LNCAP (cell line): ENCODE data around the gene DEAF1.

Source experiments
- TF ChIP-seq, protein P1 (sequence below): fragments of 450-650 bp; IDR thresholded peaks from 2 replicates; pipeline ENCODE4 v1.5.1; 2017; ENCODE audit warnings: mild to moderate bottlenecking

DEAF1 gene

DNA sequence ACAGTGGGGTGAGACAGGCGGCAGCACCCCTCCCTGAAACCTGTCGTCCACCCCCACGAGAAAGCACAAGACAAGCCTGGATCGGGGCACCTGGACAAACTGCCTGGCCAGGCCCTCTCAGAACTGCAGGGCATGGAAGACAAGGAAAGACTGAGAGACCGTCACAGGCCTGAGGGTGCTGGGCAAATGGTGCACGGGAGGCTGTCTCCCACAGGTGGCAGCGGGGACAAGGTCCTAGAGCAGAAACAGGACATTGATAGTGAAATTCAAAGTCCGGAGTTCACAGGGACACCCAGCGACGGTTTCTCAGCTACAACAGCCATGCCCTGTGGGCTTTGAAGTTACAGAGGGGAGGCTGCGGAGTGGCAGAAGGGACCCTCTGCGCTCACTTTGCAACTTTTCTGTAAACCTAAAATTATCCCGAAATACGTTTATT, 37.3 kb downstream of the DEAF1 start:
- TF ChIP-seq, protein P1, sequence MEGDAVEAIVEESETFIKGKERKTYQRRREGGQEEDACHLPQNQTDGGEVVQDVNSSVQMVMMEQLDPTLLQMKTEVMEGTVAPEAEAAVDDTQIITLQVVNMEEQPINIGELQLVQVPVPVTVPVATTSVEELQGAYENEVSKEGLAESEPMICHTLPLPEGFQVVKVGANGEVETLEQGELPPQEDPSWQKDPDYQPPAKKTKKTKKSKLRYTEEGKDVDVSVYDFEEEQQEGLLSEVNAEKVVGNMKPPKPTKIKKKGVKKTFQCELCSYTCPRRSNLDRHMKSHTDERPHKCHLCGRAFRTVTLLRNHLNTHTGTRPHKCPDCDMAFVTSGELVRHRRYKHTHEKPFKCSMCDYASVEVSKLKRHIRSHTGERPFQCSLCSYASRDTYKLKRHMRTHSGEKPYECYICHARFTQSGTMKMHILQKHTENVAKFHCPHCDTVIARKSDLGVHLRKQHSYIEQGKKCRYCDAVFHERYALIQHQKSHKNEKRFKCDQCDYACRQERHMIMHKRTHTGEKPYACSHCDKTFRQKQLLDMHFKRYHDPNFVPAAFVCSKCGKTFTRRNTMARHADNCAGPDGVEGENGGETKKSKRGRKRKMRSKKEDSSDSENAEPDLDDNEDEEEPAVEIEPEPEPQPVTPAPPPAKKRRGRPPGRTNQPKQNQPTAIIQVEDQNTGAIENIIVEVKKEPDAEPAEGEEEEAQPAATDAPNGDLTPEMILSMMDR = no peak

DNA sequence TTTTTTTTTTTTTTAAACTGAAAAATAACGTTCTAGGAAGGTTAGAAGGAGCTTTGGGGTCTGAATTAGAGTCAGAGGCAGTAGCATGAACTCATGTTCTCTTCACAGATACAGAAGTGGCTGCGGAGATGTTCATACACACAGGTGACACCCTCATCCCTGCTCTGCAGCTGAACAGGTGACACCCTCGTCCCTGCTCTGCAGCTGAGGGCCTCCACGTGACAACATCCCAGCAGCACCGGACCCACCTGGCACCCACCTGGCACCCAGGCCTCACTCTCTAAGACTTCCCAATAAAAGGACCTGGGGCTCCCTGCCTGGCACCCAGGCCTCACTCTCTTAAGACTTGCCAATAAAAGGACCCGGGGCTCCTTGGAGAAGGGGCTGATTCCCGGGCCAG, 38.2 kb downstream of the DEAF1 start:
- TF ChIP-seq, protein P1 = no peak

DNA sequence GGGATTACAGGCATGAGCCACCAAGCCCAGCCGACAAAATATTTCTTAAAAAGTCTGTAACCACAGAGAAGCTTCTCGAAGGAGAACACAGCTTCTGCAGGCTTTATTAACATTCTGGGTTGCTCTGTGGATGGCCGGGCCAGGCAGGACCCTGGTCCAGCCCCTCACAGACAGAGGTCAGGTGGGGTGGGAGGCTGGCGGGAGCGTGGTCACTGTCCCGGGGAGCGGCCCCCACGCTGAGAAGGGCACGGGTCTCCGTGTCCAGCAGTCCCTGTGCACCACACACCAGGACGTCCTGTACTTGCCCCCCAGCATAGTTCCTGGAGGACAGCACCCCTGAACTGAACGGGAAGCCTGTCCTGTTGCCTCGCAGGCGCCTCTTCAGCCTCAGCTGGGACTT, 38.6 kb downstream of the DEAF1 start:
- TF ChIP-seq, protein P1 = no peak

DNA sequence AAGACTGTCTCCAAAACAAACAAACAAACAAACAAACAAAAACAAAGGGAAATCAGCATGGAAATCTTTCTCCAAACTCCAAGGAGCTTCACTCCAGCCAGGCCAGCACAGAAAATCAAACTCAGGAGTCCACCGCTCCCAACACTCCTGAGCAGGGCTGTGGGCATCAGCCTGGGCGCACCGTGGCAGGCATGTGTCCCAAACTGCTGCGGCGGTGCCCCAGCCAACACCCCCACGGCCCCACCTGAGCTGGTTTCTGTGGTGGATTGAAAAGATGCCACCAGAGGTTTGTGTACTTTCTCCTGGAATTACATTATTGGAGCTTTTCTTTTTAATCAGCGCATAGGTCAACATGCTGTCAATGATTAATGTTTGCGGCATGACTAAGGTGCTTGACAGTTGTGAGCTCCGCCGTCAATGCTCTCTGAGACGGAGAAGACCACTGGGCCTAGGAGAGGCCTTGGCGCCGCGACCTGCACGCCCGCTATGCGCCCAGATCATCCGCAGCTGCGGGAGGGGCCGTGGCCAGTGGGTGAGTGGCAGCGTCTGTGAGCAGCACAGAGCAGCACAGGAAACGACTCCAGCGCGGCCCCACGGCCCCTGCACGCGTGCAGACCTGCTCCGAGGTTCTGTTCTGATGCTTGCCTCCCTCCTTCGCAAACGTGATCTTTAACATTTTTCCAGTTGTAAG, 39.8 kb downstream of the DEAF1 start:
- TF ChIP-seq, protein P1 = no peak

DNA sequence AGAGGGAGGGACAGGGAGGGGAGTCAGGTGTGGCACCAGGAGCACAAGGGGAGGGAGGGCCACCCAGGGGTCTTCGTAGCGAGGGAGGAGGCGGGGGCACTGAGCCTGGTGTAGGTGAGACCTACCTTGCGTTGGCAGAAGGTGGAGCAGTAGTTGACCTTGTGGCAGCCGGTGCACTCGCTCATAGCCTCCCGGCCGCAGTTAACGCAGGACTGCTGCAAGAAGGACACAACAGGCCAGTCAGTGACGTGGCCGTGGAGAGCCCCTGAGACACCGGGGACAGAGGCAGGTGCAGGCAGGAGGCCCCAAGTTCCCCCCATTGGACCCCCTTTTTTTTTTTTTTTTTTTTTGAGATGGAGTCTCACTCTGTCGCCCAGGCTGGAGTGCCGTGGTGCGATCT, 41.2 kb downstream of the DEAF1 start:
- TF ChIP-seq, protein P1 = no peak

DNA sequence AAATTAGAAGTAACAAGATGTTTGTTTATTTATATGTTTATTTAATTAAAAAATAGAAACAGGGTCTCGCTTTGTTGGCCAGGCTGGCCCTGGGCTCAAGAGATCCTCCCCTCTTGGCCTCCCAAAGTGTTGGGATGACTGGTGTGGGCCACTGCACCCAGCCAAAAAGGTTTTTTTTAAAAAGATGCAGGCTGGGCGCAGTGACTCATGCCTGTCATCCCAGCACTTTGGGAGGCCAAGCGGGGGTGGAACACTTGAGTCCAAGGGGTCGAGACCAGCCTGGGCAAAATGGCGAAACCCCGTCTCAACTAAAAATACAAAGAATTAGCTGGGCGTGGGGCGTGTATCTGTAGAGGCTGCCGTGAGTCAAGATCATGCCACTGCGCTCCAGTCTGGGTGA, 44.5 kb downstream of the DEAF1 start:
- TF ChIP-seq, protein P1 = no peak

DNA sequence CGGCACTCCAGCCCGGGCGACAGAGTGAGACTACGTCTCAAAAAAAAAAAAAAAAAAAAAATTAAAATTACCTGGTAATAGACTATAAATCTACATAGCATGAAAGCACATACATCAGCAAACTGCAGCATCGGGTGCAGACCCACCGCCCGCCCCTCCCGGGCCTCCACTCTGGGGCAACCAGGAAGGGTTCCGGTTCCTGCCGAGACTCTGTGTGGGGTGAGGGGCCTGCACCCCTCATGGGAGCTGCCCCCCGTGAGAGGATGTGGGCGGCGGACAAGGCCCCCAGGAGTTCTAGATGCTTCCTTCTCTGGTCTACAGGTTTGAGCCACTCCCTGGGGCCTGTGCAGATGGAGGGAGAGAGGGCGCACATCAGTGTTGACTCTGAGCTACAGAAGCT, 48.8 kb downstream of the DEAF1 start:
- TF ChIP-seq, protein P1 = no peak

DNA sequence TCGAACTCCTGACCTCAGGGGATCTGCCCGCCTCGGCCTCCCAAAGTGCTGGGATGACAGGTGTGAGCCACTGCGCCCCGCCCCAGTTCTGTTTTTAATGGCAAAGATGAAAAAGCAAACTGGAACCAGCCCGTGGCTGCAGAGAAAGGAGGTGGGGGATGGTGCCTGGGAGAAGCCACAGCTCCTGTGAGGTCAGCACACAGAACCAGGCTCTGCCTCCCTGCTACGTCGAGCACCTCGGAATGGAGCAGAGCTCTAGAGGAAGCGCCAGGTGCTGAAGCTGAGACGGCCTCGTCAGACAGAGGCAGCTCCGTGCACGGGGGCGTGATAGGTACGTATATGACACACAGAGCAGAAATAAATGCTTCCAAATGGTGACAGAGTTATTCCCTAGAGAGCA, 49.5 kb downstream of the DEAF1 start:
- TF ChIP-seq, protein P1 = no peak
